Endodermal cell (in vitro differentiated cells): Measurements from ENCODE around the gene SND1. TPM values are rescaled to one million over a fixed set of nuclear protein-coding genes. Genes with fewer than 3 reads are reported as not detected.

ENCODE experiments used
- DNase-seq: peaks from one replicate; pipeline ENCODE4 v3.0.0-alpha.2; 2017
- H3K27ac ChIP-seq: 2 replicates; pipeline ENCODE4 v1.5.1; 2013; ENCODE audit warnings: mild to moderate bottlenecking, low read depth, low read length, moderate library complexity
- H3K27me3 ChIP-seq: 2 replicates; pipeline ENCODE4 v1.6.1; 2013; ENCODE audit warnings: mild to moderate bottlenecking, low read length, moderate library complexity; ENCODE audit not compliant: insufficient read depth, control insufficient read depth, poor library complexity, severe bottlenecking
- H3K36me3 ChIP-seq: 2 replicates; pipeline ENCODE4 v1.7.0; 2013; ENCODE audit warnings: mild to moderate bottlenecking, low read length, moderate library complexity; ENCODE audit not compliant: control insufficient read depth, insufficient read depth
- H3K4me1 ChIP-seq: one replicate; pipeline ENCODE4 v1.7.0; 2013; ENCODE audit warnings: low read length; ENCODE audit not compliant: control insufficient read depth, insufficient read depth
- H3K4me3 ChIP-seq: 2 replicates; pipeline ENCODE4 v1.5.1; 2013; ENCODE audit warnings: mild to moderate bottlenecking, low read length, moderate library complexity
- H3K9ac ChIP-seq: 2 replicates; pipeline ENCODE4 v1.6.1; 2013; ENCODE audit warnings: mild to moderate bottlenecking, low read length, moderate library complexity; ENCODE audit not compliant: poor library complexity, severe bottlenecking; ENCODE audit errors: extremely low read depth
- H3K9me3 ChIP-seq: 2 replicates; pipeline ENCODE4 v1.6.1; 2013; ENCODE audit warnings: mild to moderate bottlenecking, low read length, moderate library complexity; ENCODE audit not compliant: control insufficient read depth
- H3K27ac Mint-ChIP-seq: 2 replicates; pipeline ENCODE4 v1.8.0; 2020; ENCODE audit warnings: mixed read lengths
- H3K27me3 Mint-ChIP-seq: 2 replicates; pipeline ENCODE4 v1.8.0; 2021; ENCODE audit warnings: mild to moderate bottlenecking, mixed read lengths; ENCODE audit not compliant: insufficient read depth
- H3K36me3 Mint-ChIP-seq: 2 replicates; pipeline ENCODE4 v1.8.0; 2020; ENCODE audit warnings: low read depth, mixed read lengths
- H3K4me1 Mint-ChIP-seq: 2 replicates; pipeline ENCODE4 v1.8.0; 2020; ENCODE audit warnings: mixed read lengths
- H3K4me3 Mint-ChIP-seq: 2 replicates; pipeline ENCODE4 v1.8.0; 2020; ENCODE audit warnings: mild to moderate bottlenecking, moderate library complexity, mixed read lengths
- H3K9me3 Mint-ChIP-seq: 2 replicates; pipeline ENCODE4 v1.8.0; 2020; ENCODE audit warnings: mild to moderate bottlenecking, mixed read lengths
- WGBS, 2 experiments: methylation state at CpG; one replicate each; pipeline versions ENCODE4 v1.1.5 to v1.1.7; 2013; ENCODE audit warnings: missing lambda C conversion rate in 2 of 2, mixed read lengths in 1 of 2; ENCODE audit not compliant: insufficient coverage in 1 of 2, insufficient read length in 1 of 2; 5-methylcytosine and 5-hydroxymethylcytosine counted together
- total RNA-seq, 2 donors: library from RNA; stranded (reverse); fragmentation: NEBNext Ultra II Directional in 1 of 2; extraction: Animal tissue kit (Norgen Biotek cat#: 25700) in 1 of 2; gene quantifications; 2 replicates in 1 of 2; 3 replicates in 1 of 2; pipeline ENCODE4 v1.2.1, GENCODE V29; 2021
- TF ChIP-seq, protein P1 (sequence below): fragments of 200-600 bp; sonication (generic); conservative IDR thresholded peaks from 2 replicates; pipeline ENCODE4 v1.5.0; 2021; ENCODE audit warnings: antibody characterized with exemption, mild to moderate bottlenecking

SND1 gene
- total RNA-seq, 2 donors from 2014 or later, result 240 to 267 TPM

GRCh38 chr7:127629268-127629854 is 22.6 kb upstream of the SND1 start:
- WGBS, 2 experiments, result 0 to 42% methylated on average over 1 to 5 of the region's 5 CpGs
- no peaks in the 10 kb centered on the region for H3K4me1 ChIP-seq
- no peak overlapping the region for H3K27ac ChIP-seq
- Mint-ChIP-seq H3K4me3 (no peak overlapping the region), H3K9me3 (no peaks in the 10 kb centered on the region), H3K27me3 (peaks cover 21% of the 10 kb centered on the region), H3K27ac (no peak overlapping the region), H3K36me3 (no peaks in the 10 kb centered on the region), H3K4me1 (peaks cover 15% of the 10 kb centered on the region)
- TF ChIP-seq, protein P1, sequence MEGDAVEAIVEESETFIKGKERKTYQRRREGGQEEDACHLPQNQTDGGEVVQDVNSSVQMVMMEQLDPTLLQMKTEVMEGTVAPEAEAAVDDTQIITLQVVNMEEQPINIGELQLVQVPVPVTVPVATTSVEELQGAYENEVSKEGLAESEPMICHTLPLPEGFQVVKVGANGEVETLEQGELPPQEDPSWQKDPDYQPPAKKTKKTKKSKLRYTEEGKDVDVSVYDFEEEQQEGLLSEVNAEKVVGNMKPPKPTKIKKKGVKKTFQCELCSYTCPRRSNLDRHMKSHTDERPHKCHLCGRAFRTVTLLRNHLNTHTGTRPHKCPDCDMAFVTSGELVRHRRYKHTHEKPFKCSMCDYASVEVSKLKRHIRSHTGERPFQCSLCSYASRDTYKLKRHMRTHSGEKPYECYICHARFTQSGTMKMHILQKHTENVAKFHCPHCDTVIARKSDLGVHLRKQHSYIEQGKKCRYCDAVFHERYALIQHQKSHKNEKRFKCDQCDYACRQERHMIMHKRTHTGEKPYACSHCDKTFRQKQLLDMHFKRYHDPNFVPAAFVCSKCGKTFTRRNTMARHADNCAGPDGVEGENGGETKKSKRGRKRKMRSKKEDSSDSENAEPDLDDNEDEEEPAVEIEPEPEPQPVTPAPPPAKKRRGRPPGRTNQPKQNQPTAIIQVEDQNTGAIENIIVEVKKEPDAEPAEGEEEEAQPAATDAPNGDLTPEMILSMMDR, result peak; percentile 89
- no peak overlapping the region for H3K4me3 ChIP-seq
- peak; percentile 98 for DNase-seq
- no peaks in the 10 kb centered on the region for H3K9me3 ChIP-seq
- no peaks in the 10 kb centered on the region for H3K36me3 ChIP-seq
- H3K9ac ChIP-seq, result no peak overlapping the region
- no peaks in the 10 kb centered on the region for H3K27me3 ChIP-seq

DNA sequence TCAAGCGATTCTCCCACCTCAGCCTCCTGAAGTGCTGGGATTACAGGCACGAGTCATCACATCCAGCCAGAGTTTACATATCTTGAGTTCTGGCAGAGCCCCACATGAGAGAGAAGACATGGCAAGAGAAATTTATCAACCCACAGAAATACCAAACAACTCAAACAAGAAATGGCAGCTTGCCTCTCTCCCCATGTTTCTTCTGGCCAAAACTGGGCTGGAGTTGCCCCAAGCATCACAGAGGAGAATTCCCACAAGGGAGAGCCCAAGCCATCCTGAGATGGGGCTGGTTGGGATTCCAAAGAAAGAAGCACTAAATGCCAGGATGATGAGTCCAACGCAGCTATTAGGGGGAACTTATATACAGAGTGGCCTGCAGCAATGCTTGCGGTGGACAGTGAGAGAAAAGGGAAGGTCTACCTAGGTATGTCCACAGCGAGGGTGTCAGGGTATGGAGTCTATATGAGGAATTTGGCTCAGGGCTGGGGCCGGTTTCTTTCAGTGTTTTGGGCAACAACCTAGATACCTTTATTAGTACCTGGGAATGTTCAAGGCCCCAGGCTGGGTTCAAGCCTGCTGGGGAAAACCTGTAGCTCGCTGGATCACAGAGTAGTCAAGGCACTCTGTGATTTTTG is 19.6 kb upstream of the SND1 start:
- H3K9me3 ChIP-seq, result no peaks in the 10 kb centered on the region
- Mint-ChIP-seq H3K4me3 (no peak overlapping the region), H3K9me3 (no peaks in the 10 kb centered on the region), H3K4me1 (peaks cover 15% of the 10 kb centered on the region), H3K27ac (no peak overlapping the region), H3K27me3 (peaks cover 28% of the 10 kb centered on the region), H3K36me3 (no peaks in the 10 kb centered on the region)
- no peak overlapping the region for H3K4me3 ChIP-seq
- TF ChIP-seq, protein P1, result no peak
- H3K4me1 ChIP-seq, result no peaks in the 10 kb centered on the region
- no peaks in the 10 kb centered on the region for H3K36me3 ChIP-seq
- no peak overlapping the region for H3K9ac ChIP-seq
- 89 to 95% methylated on average over 6 to 7 of the region's 7 CpGs for WGBS, 2 experiments
- no peak for DNase-seq
- H3K27ac ChIP-seq, result no peak overlapping the region
- H3K27me3 ChIP-seq, result no peaks in the 10 kb centered on the region

DNA sequence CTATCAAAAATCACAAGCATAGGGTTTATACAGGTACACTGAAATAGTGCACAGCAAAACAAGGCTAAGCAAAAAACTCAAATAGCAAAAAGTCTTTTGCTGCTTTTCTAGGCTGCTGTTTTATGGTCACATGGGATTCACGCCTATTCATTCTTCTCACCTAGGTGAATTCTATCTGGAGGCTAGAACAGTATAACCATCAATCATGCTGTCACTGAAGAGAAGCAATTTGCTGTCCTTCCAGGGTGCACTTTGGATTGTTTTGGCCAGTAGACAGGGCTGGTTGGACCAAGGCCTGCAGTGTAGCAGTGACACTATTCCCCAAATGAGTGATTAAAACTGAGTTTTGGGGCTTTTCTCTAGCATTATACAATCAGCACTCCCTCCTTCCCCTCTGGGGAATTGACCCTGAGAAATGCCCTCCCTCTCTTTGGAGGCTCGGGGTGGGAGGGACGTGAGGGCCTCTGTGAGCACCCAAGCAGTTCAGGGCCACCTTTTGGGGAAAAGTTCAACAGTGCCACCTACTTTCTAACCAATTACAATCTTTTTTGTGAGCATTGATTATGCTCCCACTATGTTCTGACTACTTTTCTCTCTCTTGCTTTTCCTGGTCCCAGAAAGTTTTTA is 16.2 kb upstream of the SND1 start:
- H3K36me3 Mint-ChIP-seq, result no peaks in the 10 kb centered on the region
- Histone ChIP-seq H3K9me3 (no peaks in the 10 kb centered on the region), H3K27me3 (no peaks in the 10 kb centered on the region), H3K9ac (no peak overlapping the region), H3K4me1 (no peaks in the 10 kb centered on the region), H3K36me3 (no peaks in the 10 kb centered on the region), H3K27ac (no peak overlapping the region), H3K4me3 (no peak overlapping the region)
- WGBS, 2 experiments, result 80 to 82% methylated on average over 3 of the region's 3 CpGs
- no peak overlapping the region for H3K4me3 Mint-ChIP-seq
- TF ChIP-seq, protein P1, result no peak
- no peak for DNase-seq
- H3K4me1 Mint-ChIP-seq, result no peaks in the 10 kb centered on the region
- H3K27ac Mint-ChIP-seq, result no peak overlapping the region
- H3K9me3 Mint-ChIP-seq, result no peaks in the 10 kb centered on the region
- peaks cover 33% of the 10 kb centered on the region for H3K27me3 Mint-ChIP-seq
